Raji (cell line): ENCODE measurements around the gene DARS2.
A peak's percentile ranks its signal among the peaks of the same experiment; 100 is the strongest.

Experiments used
- POLR2A ChIP-seq: IDR thresholded peaks from 2 replicates; pipeline ENCODE4 v1.6.1; 2011; ENCODE audit warnings: low read depth, low read length, control low read depth; ENCODE audit not compliant: insufficient read depth

DARS2 gene

GRCh38 chr1:173824315-173825081 is at the start of gene DARS2, which contains the start of gene CENPL:
TSS of gene DARS2 (plus strand) at chr1:173824673. CDS start at chr1:173825230, 557 bp downstream.
TSS of gene CENPL (minus strand) at chr1:173824883. CDS start at chr1:173811299, 13,584 bp downstream.
- TF ChIP-seq POLR2A, result peak; percentile 78

GRCh38 chr1:173775578-173776226 is 48.8 kb upstream of the DARS2 start:
- TF ChIP-seq POLR2A, result no peak

DNA sequence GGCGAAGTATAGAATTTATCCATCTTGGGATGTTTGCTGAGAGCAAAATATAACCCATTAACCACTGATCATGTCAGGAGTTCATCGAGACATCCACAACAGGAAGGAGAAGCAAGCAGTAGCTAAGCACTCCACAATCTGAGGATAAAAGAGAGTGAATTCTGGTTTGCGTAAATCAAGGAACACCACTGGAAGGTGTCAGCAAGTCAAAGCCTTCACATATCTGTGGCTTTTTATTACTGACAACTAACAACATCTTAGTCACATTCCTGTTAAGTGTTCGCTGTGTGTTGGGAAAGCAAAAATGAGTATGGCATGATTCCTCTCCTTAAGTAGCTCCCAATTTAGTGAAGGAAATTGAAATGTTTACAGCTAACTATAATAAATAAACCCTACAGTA is 44.5 kb upstream of the DARS2 start:
- no peak for TF ChIP-seq POLR2A

DNA sequence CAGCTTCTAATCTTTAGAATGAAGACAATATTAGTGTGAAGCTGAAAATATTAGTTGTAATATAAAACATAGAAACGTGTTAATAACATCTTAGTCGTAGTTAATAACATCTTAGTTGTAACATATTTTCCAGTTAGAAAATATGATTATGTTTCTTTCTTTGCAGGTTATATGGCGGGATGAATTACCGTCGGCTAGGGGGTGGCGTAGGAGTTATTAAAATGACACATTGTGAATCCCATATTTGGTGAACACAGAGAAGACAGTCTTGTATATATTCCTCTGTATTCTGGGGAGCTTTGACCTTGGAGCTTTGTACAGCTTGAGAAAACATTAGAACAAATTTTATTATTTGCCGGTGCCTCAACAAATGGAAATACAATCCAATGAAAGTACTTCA is 39.5 kb upstream of the DARS2 start:
- no peak for TF ChIP-seq POLR2A

DNA sequence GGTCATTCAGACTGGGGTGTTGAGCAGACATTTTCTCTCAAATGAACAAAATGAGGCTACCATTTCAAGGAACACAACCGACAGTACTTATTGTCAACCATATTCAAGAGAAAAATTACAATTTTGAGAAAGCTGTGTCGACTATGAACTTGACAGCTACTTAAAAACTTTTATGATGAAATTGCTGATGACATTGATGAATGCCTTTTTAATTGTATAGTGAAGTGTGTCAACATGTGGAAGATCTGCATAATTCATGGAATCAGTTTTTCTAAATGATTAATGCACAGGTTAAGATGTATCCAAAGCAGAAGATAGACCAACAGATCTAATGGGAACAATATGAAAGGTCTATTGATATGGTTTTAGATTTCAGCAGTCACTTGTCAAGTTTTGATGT is 34.6 kb upstream of the DARS2 start:
- TF ChIP-seq POLR2A, result no peak

DNA sequence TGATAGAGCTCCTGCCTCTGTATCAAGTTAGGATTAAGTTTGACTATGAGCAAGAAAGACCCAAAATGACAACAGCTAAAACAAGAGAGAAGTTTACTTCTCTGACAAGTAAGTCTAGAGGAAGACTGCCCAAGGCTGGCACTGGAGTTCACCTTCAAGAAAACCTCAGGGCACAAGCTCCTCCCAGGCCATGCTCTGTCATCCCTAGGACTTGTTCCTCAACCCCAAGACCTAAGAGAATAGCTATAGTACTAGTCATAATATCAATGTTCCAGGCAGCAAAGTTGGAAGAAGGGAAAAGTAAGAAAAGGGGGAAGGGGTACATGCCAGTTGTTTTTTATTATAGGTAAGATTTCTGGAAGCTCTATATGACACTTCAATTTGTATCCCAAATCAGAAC is 26.4 kb upstream of the DARS2 start:
- no peak for TF ChIP-seq POLR2A

GRCh38 chr1:173802961-173803360 is 21.5 kb upstream of the DARS2 start:
- TF ChIP-seq POLR2A, result no peak

GRCh38 chr1:173818459-173818858 is 6.0 kb upstream of the DARS2 start:
- TF ChIP-seq POLR2A, result no peak

DNA sequence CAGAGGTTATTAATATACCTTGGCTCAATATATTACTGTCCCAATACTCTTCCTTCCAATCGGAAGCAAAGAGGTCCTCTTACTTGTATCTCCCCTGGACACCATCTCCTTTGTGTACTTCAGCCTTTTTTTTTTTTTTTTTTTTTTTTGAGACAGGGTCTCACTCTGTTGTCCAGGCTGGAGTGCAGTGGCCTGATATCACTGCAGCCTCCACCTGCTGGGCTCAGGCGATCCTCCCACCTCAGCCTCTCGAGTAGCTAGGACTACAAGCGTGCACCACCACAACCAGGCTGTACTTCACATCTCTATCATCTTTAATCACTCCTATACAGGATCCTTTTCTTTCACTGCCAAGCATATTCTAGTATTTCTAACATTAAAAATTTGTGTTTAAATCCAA is 2.8 kb upstream of the DARS2 start:
- no peak for TF ChIP-seq POLR2A

GRCh38 chr1:173823781-173824314 is 625 bp upstream of the DARS2 start:
- TF ChIP-seq POLR2A, result peak; percentile 40

DNA sequence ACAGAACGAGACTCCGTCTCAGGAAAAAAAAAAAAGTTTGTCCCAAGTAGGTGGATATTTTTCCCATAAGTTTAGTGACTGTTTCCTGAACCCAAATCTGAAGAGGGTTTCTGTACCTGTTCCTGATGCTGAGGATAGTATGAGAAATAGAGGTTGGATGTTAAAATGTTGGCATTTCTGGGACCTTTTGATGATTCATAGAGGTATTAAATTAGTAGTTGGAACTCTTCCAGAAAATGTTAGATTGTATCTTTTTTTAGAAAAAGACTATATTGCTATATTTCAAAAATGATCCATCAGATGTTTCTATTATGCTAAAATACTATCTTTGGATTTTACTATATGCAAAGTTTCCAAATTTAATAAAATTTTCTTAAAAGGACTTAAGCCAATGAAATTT is 3.1 kb downstream of the DARS2 start:
- no peak for TF ChIP-seq POLR2A

- TF ChIP-seq POLR2A, result no peak
Observed at GRCh38 chr1:173832748-173833147, 8.3 kb downstream of the DARS2 start.

GRCh38 chr1:173852105-173852504 is 27.6 kb downstream of the DARS2 start:
- TF ChIP-seq POLR2A, result no peak

DNA sequence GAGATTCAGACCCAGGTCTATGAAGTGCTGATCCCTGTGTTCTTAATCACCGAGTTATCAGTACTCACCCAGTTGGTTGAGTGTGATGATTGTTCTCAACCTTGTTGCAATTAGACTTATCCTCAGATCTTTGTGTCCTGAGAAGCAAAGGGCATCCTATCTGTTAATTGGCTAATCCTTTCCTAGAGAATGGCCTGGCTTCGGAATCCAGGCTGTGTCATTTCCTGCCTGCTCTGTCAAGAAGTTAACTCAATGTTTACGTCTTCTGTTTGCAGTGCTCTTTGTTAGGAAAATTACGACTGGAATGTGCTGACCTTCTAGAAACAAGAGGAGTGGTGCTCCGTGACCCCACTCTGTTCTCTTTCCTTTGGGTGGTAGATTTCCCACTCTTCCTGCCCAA is 28.6 kb downstream of the DARS2 start:
- no peak for TF ChIP-seq POLR2A

- no peak for TF ChIP-seq POLR2A
Observed at GRCh38 chr1:173856014-173856413, 31.5 kb downstream of the DARS2 start.

DNA sequence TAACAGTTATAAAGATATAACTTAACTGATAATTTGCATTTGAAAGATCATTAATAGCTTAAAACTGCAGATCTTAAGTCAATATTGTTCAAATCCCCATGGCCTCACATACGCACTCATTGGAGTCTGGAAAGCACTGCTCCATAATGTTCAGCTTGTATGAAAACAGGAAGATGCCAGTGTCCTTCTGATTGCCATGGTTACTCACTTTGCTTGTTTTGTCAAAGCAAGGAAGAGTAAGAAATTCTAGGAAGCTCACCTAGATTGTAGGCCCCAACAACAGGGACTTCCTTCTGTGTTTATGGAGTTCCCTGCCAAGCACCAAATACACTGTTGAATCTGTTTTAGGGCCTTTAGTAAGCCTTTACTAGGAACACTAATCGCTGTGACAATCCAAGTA is 32.4 kb downstream of the DARS2 start:
- no peak for TF ChIP-seq POLR2A

DNA sequence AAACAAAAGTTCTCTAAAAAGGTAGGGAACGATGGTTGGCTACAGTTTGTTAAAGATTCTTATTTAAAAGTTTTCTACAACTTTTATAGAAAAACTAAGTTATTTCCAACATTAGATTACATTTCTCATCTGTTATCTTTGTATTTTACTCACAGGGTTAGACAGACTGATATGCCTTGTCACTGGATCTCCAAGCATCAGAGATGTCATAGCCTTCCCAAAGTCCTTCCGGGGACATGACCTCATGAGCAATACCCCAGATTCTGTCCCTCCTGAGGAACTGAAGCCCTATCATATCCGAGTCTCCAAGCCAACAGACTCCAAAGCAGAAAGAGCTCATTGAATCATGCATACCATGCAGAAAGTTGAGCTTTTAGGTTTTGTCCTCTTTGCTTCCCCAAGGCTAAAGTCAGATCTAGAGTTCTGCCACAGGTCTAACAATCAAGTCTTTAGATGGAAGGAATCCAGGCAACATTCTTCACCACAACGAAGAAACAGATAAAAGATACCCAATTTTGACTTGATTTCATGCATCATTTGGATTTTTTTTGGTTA is 33.0 kb downstream of the DARS2 start:
- TF ChIP-seq POLR2A, result no peak

DNA sequence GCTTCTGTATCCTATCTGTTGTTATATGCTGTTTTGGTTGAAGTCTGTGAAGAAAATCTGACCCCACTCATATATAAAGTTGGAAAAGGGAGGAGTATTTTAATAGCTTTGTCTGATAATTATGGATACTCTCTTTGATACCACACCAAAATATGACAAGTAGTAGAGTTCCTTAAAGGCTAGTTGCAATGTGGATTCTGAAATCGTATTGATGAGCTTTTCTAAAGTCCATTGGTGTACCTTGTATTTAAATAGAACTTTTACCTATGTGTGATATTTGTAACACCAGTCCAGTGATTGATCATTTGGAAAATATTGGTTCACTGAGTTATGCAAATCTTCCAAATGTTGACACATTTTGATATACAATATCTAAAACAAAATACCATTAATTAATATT is 35.6 kb downstream of the DARS2 start:
- TF ChIP-seq POLR2A, result no peak
